HL-60 (cell line): ENCODE results near the gene L1CAM.

Experiments used
- POLR2AphosphoS5 ChIP-seq: IDR thresholded peaks from 2 replicates; pipeline ENCODE4 v1.6.1; 2012; ENCODE audit warnings: low read depth
- TF ChIP-seq, protein P1 (sequence below): IDR thresholded peaks from 2 replicates; pipeline ENCODE4 v1.6.1; 2012; ENCODE audit warnings: low read depth; ENCODE audit not compliant: insufficient replicate concordance
- TF ChIP-seq, protein P2 (sequence below): IDR thresholded peaks from one replicate; pipeline ENCODE4 v1.5.1; 2011; ENCODE audit warnings: low read length, control low read depth, inconsistent platforms; ENCODE audit not compliant: insufficient read depth

DNA sequence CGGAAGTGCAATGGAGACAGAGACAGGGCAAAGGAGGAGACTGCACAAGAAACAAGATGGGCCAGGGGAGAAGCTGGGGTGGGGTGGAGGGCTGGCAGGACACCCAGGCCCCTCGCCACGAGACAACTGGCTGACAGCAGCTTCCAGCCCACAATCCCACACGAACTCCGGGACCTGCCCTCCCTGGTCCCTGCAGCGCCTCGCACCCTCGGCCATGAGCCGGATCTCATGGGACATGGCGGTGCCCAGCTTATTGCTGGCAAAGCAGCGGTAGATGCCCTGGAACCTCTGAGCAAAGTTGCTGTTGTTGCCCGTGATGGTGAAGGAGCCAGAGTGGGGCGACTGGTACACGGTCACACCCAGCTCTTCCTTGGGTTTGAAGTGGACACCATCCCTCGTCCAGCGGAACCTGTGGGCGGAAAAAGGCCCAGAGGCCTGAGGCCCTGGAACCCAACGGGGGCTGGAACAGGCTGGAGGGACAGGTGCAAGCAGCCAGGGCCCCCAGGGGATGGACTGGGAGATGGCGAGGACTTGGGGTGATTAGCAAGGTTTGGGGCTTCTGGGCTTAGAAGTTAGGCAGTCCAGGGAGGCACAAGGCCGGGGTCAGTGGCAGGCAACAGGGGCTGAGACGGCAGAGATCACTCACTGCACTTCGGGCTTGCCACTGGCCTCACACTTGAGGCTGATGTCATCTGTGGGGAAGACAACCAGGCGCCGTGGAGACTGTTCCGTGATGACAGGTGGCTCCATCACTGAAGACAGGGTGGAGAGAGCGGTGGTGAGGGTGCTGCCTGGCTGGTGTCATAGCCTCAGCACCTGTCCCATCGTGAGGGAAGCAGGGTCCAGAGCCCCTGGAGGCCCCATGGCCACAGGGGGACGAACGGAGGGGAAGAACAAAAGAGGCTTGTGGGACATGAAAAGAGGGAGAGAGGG, 13.8 kb downstream of the L1CAM start:
- TF ChIP-seq, protein P1, sequence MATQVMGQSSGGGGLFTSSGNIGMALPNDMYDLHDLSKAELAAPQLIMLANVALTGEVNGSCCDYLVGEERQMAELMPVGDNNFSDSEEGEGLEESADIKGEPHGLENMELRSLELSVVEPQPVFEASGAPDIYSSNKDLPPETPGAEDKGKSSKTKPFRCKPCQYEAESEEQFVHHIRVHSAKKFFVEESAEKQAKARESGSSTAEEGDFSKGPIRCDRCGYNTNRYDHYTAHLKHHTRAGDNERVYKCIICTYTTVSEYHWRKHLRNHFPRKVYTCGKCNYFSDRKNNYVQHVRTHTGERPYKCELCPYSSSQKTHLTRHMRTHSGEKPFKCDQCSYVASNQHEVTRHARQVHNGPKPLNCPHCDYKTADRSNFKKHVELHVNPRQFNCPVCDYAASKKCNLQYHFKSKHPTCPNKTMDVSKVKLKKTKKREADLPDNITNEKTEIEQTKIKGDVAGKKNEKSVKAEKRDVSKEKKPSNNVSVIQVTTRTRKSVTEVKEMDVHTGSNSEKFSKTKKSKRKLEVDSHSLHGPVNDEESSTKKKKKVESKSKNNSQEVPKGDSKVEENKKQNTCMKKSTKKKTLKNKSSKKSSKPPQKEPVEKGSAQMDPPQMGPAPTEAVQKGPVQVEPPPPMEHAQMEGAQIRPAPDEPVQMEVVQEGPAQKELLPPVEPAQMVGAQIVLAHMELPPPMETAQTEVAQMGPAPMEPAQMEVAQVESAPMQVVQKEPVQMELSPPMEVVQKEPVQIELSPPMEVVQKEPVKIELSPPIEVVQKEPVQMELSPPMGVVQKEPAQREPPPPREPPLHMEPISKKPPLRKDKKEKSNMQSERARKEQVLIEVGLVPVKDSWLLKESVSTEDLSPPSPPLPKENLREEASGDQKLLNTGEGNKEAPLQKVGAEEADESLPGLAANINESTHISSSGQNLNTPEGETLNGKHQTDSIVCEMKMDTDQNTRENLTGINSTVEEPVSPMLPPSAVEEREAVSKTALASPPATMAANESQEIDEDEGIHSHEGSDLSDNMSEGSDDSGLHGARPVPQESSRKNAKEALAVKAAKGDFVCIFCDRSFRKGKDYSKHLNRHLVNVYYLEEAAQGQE: no peak
- no peak for TF ChIP-seq POLR2AphosphoS5
- TF ChIP-seq, protein P2, sequence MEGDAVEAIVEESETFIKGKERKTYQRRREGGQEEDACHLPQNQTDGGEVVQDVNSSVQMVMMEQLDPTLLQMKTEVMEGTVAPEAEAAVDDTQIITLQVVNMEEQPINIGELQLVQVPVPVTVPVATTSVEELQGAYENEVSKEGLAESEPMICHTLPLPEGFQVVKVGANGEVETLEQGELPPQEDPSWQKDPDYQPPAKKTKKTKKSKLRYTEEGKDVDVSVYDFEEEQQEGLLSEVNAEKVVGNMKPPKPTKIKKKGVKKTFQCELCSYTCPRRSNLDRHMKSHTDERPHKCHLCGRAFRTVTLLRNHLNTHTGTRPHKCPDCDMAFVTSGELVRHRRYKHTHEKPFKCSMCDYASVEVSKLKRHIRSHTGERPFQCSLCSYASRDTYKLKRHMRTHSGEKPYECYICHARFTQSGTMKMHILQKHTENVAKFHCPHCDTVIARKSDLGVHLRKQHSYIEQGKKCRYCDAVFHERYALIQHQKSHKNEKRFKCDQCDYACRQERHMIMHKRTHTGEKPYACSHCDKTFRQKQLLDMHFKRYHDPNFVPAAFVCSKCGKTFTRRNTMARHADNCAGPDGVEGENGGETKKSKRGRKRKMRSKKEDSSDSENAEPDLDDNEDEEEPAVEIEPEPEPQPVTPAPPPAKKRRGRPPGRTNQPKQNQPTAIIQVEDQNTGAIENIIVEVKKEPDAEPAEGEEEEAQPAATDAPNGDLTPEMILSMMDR: no peak
